HG03095 (cell line): ENCODE results near the gene ATAD2B.
"Not testable (repeated sequence)": the region's sequence is repeated elsewhere in the genome, so short reads cannot be mapped to it uniquely, and the experiment has no call there.

Source experiments
- ATAC-seq: cut with Tn5 transposase; IDR thresholded peaks from one replicate; pipeline ENCODE4 v1.9.1; 2021; ENCODE audit warnings: moderate library complexity; ENCODE audit not compliant: unreplicated experiment

Gene ATAD2B

DNA sequence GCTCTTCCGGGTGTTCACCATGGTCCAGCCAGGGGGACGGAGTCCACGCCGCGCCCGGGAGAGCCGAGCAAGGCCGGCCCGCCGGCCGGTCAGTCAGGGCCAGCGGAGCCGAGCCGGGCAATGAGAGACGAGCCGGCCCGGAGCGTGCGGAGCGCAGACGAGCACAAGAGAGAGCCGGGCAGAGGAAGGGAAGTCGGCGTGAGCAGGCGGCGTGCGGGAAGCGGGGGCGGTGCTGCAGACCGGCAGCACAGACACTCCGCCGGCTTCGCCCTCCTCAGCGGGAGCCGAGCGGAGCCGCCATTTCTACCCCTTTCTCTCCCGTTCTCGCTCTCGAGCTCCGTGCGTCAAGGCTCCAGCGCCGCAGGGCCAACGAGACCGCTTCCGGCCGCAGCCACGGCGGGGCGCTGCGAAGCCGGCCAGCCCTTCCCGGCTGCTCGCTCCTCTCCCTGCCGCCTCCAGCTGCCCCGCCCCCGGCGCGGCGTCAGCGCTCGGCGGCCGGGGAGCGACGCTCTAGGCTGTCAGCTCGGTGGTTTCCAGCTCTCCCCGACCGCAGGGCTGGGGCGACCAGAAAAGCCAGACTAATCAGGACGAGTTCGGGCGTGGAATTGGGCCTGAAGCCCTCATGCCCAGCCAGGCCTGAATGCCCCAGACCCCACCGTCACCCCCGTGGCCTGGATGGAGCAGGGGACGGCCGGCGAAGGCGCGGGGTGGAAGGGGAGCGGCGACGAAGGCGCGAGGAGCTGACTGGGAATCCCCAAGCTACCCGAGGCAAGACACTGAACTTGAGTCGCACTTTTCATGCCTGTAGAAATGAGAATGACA lies at the start of gene ATAD2B:
TSS of gene ATAD2B (minus strand) at position 374 of the 822 bp plus-strand sequence. CDS start at position 21, 353 bp downstream.
- peak; percentile 71 for ATAC-seq

DNA sequence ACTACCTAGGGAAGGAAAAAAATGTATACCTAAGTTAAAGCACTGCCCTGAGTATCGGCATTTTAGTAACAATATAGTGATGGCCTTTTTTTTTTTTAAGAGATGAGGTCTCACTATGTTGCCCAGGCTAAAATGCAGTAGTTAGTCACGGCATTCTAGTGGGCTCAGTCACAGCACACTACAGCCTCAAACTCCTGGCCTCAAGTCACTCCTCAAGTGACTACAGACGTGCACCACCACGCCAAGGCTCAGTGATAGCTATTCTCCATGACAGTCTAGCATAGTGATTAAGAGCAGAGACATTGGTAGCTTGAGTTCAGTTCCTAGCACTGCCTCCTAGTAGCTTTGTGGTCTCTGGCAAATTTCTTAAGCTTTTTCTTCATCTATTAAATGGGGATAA lies 40.9 kb upstream of the ATAD2B start:
- no peak for ATAC-seq

DNA sequence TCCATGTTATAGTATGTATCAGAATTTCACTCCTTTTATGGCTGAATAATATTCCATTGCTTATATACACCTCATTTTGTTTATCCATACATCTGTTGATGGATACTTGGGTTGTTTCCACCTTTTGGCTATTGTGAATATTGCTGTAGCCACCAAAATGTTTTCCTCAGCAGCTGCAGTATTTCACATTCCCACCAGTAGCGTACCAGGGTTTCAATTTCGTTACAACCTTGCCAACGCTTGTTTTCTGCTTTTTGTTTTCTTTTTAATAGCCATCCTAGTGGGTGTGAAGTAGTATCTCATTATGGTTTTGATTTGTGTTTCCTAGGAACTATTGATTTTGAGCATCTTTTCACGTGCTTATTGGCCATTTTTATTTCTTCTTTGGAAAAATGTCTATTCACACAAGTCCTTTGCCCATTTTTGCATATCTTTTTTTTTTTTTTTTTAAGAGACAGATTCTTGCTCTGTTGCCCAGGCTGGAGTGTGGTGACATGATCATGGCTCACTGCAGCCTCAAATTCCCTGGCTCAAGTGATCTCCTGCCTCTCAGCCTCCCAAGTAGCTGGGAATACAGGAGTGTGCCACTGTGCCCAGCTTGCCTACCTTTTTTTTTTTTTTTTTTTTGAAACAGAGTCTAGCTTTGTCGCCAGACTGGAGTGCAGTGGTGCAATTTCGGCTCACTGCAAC lies 27.5 kb upstream of the ATAD2B start:
- no peak for ATAC-seq

DNA sequence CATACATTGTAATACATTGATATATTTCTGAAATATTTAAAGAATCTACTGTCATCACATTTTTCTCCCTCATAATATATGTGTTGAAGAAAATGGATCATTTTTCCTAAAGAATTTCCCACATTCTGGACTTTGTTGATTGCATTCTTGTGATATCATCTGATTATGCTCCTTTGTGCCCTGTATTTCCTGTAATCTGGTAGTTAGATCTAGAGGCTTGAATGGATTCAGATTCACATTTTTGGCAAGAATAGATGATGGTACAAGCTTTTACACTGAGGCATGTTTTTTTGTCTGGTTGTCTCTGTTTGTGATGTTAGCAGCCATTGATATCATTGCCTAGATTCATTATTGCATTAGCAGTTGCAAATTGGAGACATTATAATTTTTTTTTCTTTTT lies 26.7 kb upstream of the ATAD2B start:
- ATAC-seq, result no peak

- not testable (repeated sequence) for ATAC-seq
These were observed 25.6 kb upstream of the ATAD2B start for GRCh38 chr2:23952558-23952957.

DNA sequence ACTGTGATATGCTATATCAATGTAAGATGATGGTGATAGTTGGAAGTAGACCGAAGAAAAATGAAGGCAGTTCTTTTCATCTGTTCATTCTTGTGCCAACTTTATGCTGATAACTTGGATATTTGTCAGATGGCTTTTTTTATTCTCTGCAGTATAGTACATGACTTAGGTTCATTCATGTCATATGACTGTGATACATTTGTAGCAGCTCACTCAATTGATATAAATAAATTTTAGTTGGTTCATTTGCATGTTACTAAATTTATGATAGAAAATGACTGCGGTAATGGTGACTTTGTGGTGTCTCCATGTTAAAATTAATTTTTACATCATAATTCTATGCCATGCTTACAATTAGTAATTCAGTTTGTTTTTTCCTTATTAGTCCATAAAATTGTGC lies 20.4 kb upstream of the ATAD2B start:
- ATAC-seq, result no peak

DNA sequence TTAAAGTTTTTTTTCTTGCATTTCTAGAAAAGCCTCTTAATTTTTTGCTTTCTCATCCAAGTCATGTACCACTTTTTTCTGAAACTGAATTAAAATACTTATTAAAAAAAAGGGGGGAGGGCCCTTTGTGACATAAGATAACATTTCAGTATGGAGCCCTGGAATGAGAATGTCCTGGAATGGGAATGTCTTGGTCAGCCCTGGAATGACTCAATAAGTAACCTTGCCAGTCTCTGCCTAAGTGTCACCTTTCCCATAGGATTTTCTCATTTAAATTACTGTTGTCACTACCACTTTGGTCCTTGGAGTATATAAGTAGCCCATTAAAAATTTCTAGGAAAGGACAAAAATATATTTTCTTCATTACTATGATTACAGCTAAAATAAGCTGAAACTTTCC lies 18.1 kb upstream of the ATAD2B start:
- ATAC-seq, result no peak

DNA sequence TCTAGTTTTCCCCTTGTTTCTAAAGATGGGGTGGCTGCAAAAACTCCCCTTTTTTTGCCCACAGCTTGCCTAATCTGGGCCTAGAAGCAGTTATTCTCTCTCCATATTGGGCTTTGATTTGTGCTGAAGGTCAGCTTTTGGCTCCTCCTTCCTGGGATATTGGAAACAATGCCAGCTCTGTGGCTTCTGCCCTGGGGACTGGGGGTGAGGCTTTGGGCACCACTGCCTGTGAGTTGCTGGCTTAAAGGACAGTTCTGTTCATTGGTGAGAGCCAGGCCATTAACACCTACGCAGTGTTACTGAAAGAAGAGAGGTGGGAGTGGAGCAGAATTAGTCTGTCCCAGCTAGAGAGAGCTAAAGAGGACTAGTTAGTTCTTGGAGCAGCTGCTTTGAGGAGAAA lies 17.6 kb upstream of the ATAD2B start:
- no peak for ATAC-seq

GRCh38 chr2:23943666-23944065 lies 16.7 kb upstream of the ATAD2B start:
- no peak for ATAC-seq

GRCh38 chr2:23941644-23942043 lies 14.7 kb upstream of the ATAD2B start:
- no peak for ATAC-seq

GRCh38 chr2:23940718-23941620 lies 14.0 kb upstream of the ATAD2B start:
- ATAC-seq, result peak; percentile 62

GRCh38 chr2:23939987-23940717 lies 13.2 kb upstream of the ATAD2B start, which contains the start of gene UBXN2A:
TSS of gene UBXN2A (plus strand) at chr2:23940463. CDS start at chr2:23958315, 17,852 bp downstream.
- ATAC-seq, result peak; percentile 64

DNA sequence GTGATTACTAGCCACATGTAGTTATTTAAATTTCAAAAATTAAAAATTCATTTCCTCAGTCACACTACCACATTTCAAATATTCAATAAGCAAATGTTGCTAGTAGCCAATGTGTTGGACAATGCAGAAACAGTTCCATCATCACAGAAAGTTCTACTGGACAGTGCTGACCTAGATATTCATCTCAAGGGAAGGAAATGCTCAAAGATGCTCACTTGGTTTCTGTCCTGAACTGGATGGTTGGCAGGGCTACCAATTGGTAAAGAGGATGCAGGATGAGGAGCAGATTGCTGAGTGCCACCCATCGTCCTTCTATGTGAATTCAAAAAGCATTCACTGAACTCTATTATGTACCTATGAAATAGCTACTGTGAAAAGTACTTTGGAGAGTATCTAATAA lies 7.3 kb upstream of the ATAD2B start:
- no peak for ATAC-seq

DNA sequence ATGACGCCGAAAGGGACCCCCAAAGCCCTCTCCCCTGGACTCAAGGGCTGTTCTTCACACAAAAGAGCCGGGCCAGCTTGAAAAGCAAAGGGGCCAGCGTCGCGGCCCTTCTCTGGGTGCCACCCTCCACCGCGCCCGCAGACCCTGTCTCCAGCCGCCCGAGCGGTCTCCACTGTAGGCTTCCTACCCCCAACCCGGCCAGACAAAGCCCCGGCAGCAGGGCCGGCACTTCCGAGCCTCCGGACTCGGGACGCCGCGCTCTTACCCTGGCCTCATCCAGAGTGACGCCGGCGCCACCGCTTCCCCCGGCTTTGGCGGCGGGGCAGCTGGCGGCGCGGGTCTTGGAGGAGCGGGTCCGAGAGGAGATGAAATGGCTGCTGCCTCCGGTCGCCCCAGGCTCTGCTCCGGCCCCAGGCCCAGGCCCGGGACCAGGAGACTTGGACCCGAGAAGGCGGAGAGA lies 603 bp downstream of the ATAD2B start:
- ATAC-seq, result peak; percentile 17

DNA sequence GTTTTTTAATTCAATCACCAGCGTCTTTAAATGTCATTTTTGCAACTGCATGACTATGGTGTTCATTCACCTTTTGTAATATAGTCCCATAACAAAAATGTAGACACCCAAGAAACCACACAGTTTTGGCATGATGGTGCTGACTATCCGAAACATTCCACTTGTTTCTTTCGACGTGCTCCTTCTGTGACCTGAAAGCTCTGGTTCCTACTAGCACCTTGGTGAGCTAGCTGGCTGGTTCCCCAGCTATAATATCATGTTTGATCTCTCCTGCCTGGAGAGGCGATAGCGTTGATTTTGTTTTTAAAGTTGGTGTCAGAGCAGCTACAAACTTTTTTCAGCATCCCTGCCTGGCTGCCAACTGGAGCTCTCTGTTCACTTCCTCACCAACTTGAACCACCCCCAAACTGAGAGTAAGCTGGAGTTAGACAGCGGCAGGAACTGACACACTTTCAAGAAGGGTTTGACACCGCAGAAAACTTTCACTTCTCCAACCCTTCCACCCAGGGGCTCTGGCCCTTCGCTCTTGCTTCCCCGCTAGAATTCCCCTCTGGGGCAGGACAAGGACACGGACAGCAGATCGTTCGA lies 1.1 kb downstream of the ATAD2B start:
- peak; percentile 56 for ATAC-seq

DNA sequence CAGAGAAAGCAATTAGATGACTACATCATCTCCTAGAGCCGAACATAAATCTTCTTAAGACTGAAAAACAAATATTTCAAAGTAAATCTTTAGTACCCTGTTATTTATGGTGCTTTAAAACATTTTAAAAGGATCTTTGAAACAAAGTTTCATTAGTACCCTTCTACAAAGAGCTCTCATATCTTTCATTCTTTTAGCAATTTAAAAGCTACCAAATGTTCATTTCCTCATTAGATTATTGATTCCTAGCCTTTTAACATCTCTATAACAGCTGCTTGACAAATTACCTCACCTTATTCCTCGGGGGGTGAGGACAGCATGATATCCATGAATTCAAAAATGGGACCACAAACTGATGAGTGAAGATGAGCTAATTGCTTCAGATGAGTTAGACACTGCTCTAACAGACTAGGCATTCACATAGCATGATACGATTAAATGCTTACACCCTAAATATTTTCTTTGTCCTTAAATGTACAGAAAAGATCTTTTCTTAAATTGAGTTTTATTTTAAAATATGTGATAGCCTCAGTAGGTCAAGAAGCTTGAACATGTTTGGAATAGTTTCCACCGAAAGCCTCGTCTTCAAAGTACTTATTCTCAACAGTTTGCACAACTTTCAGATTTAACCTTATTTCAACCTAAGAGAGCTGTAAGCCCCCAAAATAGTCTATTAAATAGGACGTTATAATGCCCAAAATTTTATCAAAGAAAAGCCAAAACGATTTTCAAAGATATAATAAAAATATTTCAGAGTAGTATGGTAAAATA lies 2.1 kb downstream of the ATAD2B start:
- no peak for ATAC-seq

DNA sequence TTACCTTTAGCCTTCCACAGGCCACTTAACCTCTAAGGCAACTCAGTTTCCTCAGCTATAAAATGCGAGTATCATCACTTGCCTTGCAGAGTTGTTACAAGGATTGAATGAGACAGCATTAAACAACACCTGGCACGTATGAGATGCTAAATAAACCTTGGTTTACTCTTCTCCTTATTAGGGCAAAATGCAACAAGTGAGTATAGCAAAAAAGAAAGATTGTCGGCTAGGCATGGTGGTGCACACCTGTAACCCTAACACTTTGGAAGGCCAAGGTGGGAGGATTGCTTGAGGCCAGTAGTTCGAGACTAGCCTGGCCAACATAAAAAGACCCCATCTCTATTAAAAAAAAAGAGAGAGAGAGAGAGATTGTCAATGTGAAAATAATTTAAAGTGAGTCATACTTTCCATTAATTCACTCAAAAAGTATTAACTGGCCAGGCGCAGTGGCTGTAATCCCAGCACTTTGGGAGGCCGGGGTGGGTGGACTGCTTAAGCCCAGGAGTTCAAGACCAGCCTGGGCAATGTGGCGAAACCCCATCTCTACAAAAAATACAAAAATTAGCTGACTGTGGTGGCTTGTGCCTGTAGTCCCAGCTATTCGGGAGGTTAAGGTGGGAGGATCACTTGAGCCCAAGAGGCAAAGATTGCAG lies 8.0 kb downstream of the ATAD2B start:
- no peak for ATAC-seq

- ATAC-seq, result peak; percentile 69
These were observed 10.1 kb downstream of the ATAD2B start for GRCh38 chr2:23916727-23917405.
